PC-9 (cell line): ENCODE results near the gene ADIG.

Experiments used
- CTCF ChIP-seq: fragments of 200-600 bp; sonication (generic); conservative IDR thresholded peaks from 2 replicates; pipeline ENCODE4 v1.6.1; 2017; ENCODE audit warnings: mixed run types, antibody characterized with exemption, mild to moderate bottlenecking, moderate library complexity
- EZH2 ChIP-seq: fragments of 200-600 bp; sonication (generic); IDR thresholded peaks from 2 replicates; pipeline ENCODE4 v1.8.0; 2017; ENCODE audit warnings: antibody characterized with exemption, low read depth

- TF ChIP-seq EZH2 (no peak), CTCF (no peak)
Measured at GRCh38 chr20:38620441-38620840, 39.4 kb downstream of the ADIG start.
